SK-N-SH treated with all-trans-retinoic acid at 6 μM for 48 hours (cell line): Measurements from ENCODE around the gene MYO15B.

Experiments
- CREB5 ChIP-seq: fragments of 250-450 bp; sonication (Bioruptor Pico); IDR thresholded peaks from 2 replicates; pipeline ENCODE4 v1.5.1; 2020; ENCODE audit warnings: low read depth, mild to moderate bottlenecking, moderate library complexity
- ISL1 ChIP-seq: fragments of 250-450 bp; sonication (Bioruptor Pico); IDR thresholded peaks from 2 replicates; pipeline ENCODE4 v2.1.2; 2022; ENCODE audit warnings: mild to moderate bottlenecking, moderate library complexity
- PATZ1 ChIP-seq: fragments of 250-450 bp; sonication (Bioruptor Pico); IDR thresholded peaks from 2 replicates; pipeline ENCODE4 v1.8.0; 2020; ENCODE audit warnings: mild to moderate bottlenecking, moderate library complexity, borderline replicate concordance
- POU6F1 ChIP-seq: fragments of 250-450 bp; sonication (Bioruptor Pico); IDR thresholded peaks from 2 replicates; pipeline ENCODE4 v1.8.0; 2021; ENCODE audit warnings: low read depth, mild to moderate bottlenecking, moderate library complexity, borderline replicate concordance
- ZC3H10 ChIP-seq: fragments of 250-450 bp; sonication (Bioruptor Pico); IDR thresholded peaks from 2 replicates; pipeline ENCODE4 v1.5.1; 2021; ENCODE audit warnings: mild to moderate bottlenecking, moderate library complexity
- ZFP30 ChIP-seq: fragments of 450-650 bp; formaldehyde crosslinking; IDR thresholded peaks from 2 replicates; pipeline ENCODE4 v1.5.0; 2022; ENCODE audit warnings: mild to moderate bottlenecking, moderate library complexity

GRCh38 chr17:75557075-75557851 lies 30.3 kb upstream of the MYO15B start:
- TF ChIP-seq CREB5 (CRISPR knock-in tag) (no peak), ISL1 (CRISPR knock-in tag) (no peak), PATZ1 (CRISPR knock-in tag) (no peak), ZC3H10 (no peak), POU6F1 (CRISPR knock-in tag) (no peak), ZFP30 (no peak)
